D721Med (cell line): ENCODE data around the gene PITRM1.
A peak's percentile ranks its signal among the peaks of the same experiment; 100 is the strongest.
"Not testable (repeated sequence)": the region's sequence is repeated elsewhere in the genome, so short reads cannot be mapped to it uniquely, and the experiment has no call there.

ENCODE experiments used
- DNase-seq: peaks from one replicate; pipeline ENCODE4 v3.0.0; 2011; ENCODE audit warnings: low spot score; ENCODE audit not compliant: insufficient read length
- FAIRE-seq: peaks from 2 replicates; lab custom pipeline; 2011; peaks lifted over from hg19 to GRCh38; lab: Jason Lieb, UNC
- CTCF ChIP-seq: IDR thresholded peaks from 2 replicates; pipeline ENCODE4 v1.5.1; 2012; ENCODE audit warnings: mild to moderate bottlenecking, control low read depth; ENCODE audit not compliant: insufficient read depth; ENCODE audit errors: missing control alignments

Gene PITRM1

DNA sequence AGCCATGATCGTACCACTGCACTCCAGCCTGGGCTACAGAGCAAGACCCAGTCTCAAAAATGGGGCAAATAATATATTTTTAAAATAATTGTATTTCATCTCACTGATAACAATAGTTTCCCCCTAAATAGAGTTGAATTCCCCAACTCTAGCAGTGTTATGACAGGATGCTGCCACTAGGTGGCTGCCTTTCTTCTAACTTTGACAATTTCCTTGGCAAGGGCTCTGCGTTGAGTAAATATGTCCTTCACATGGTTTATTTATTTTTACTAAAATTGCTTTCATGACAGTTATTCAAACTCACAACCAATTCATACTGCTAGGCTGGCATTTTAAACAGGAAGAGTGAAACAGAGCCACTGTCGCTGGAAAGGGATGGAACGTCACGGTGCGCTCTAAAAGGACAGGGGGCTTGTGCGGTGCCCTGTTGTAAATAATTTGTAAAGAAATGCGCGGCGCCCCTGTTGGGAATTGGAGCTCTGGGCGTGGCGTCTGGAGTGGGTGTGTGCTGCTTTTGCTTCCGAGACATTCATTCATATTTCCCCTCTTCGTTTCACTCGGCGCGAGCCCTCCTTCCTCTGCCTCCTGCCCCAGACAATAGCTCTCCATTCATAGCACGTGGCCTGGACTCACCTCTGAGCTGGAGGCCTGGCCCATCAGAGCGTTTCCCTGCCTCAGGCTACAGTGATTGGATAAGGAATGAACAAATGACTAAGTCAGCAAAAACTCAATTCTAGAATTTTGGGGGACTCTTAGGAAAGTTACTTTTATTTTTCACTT lies 20.5 kb upstream of the PITRM1 start:
- FAIRE-seq (no peak), DNase-seq (peak; percentile 70)
- peak; percentile 86 for TF ChIP-seq CTCF

GRCh38 chr10:3190817-3191216 lies 18.2 kb upstream of the PITRM1 start:
- FAIRE-seq (no peak), DNase-seq (no peak)
- no peak for TF ChIP-seq CTCF

- not testable (repeated sequence) for DNase-seq, FAIRE-seq
Observed at GRCh38 chr10:3187229-3187628, 14.6 kb upstream of the PITRM1 start.

- no peak for DNase-seq
- FAIRE-seq = no peak
- TF ChIP-seq CTCF = no peak
Observed at GRCh38 chr10:3186368-3186767, 13.8 kb upstream of the PITRM1 start.

DNA sequence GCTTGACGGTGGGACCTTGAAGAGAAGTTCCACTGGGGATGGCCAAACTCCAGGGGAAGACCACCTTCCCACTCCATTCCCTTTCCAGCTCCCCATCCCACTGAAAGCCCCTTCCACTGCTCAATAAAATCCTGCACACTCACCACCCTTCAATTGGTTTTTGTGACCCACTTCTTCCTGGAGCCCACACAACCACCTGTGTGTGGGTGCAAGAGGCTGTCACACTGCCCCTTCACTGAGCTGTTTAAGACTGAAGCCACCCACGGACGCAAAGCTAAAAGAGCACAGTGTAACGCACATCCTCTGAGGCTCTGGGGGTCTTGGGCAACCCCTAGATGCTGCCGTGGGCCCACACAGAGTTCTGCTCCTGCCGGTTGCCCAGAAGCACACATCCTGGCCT lies 12.8 kb upstream of the PITRM1 start:
- FAIRE-seq (no peak), DNase-seq (no peak)
- no peak for TF ChIP-seq CTCF

GRCh38 chr10:3180355-3181025 lies 7.9 kb upstream of the PITRM1 start:
- FAIRE-seq (no peak), DNase-seq (no peak)
- no peak for TF ChIP-seq CTCF

DNA sequence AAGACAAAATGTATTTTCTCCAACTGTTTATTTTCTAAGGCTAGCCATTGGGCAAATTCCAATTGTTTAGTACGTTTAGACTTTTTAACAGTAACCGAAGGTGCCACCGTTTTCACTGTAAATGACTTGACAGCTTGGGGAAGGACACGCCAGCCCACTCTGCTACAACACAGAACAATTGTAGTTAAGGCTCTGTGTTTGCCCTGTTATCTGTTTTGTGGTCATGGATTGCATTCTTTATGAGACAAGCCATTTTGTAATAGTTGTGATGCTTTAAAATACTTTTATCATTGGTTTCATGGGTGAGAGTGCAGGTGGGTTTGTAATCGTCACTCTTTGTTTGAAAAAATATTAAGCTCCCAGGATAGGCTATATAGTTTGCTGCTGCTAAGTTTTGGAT lies 6.6 kb upstream of the PITRM1 start:
- FAIRE-seq = no peak

More for the DNA sequence above, 6.6 kb upstream of the PITRM1 start:
- DNase-seq = no peak
- TF ChIP-seq CTCF = no peak
